HG03342 (cell line): ENCODE data around the gene USP2.

Experiments used
- ATAC-seq: cut with Tn5 transposase; IDR thresholded peaks from one replicate; pipeline ENCODE4 v1.9.1; 2021; ENCODE audit warnings: mild to moderate bottlenecking, moderate library complexity; ENCODE audit not compliant: unreplicated experiment

Gene USP2

GRCh38 chr11:119381181-119381988 lies at the start of gene USP2:
USP2 (minus strand) TSS chr11:119381690; CDS start chr11:119373480, 8,210 bp downstream.
- ATAC-seq, result peak; percentile 99

DNA sequence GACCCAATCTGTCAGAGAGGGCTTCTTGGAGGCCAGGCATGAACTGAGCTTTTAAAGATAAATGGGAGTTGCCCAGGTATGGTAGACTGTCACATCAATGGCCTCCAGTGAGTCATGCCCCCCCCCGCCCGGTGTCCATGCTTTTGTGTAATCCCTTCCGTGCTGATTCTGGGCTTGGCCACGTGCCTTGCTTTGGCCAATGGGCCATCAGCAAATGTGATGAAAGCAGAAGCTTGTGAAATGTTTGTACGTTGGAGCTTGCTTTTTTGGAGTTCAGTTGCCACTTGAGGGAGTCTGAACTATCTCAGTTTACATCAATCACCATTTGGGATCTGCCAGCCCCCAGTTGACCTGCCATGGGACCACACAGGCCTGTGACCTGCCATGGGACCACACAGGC lies 45.8 kb upstream of the USP2 start:
- no peak for ATAC-seq

DNA sequence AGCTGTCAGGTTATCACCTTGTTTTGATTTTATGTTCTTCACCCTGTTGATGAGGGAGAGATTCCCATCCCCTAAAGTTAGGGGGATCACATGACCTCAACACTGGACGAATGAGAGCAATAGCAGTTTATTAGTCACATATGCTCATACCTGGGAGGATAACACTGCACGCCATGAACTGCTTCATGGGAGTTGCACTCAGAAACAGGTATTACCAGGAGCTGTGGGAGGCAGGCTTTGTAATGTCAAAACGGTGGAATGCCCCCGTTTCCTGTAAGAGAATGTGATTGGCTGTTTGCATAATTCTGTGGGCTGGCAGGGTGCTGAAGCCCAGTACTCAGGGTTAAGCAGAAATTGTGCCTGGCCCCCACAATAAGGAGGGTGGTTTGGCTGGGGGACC lies 44.7 kb upstream of the USP2 start:
- ATAC-seq, result no peak

- ATAC-seq, result no peak
Observed at GRCh38 chr11:119424775-119425174, 43.3 kb upstream of the USP2 start.

- ATAC-seq, result no peak
Observed at GRCh38 chr11:119424276-119424675, 42.8 kb upstream of the USP2 start.

DNA sequence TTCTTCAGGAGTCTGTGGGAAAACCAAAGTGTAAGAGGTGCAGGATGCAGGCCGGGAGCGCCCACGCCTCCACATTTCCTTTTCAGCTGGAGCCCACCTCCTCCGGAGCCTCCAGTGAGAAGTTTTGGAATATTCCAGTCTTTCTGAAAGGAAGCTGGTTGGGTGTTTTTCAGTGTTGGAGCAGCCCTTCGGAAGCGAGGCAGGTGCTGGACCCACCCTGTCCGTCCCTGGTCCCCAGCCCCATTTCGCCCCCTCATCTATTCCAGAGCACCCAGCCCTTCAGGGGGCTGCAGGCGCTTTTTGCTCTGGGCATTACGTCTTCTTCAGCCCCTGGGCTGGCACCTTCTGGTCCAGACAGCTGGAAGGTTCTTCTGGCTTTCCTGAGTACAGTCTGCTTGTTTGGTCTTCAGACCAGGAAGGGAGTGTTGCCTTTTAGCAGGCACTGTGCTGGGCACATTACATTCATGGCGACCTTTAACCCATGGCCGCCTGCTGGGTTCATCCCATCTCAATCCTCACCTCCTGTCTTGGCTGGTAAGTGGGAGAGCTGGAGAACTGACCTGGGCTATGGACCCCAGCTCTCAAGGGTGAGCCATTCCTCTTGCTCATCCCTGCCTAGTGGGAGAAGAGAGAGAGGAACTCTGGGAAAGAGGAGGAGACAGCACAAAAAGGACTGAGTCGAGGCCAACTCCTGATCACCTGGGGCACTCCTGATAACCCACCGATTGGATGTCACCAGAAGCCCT lies 42.2 kb upstream of the USP2 start:
- no peak for ATAC-seq

GRCh38 chr11:119422809-119423508 lies 41.5 kb upstream of the USP2 start, which contains the start of gene THY1:
THY1 (minus strand) TSS chr11:119423172; CDS start chr11:119420905, 2,267 bp downstream.
- ATAC-seq, result no peak

DNA sequence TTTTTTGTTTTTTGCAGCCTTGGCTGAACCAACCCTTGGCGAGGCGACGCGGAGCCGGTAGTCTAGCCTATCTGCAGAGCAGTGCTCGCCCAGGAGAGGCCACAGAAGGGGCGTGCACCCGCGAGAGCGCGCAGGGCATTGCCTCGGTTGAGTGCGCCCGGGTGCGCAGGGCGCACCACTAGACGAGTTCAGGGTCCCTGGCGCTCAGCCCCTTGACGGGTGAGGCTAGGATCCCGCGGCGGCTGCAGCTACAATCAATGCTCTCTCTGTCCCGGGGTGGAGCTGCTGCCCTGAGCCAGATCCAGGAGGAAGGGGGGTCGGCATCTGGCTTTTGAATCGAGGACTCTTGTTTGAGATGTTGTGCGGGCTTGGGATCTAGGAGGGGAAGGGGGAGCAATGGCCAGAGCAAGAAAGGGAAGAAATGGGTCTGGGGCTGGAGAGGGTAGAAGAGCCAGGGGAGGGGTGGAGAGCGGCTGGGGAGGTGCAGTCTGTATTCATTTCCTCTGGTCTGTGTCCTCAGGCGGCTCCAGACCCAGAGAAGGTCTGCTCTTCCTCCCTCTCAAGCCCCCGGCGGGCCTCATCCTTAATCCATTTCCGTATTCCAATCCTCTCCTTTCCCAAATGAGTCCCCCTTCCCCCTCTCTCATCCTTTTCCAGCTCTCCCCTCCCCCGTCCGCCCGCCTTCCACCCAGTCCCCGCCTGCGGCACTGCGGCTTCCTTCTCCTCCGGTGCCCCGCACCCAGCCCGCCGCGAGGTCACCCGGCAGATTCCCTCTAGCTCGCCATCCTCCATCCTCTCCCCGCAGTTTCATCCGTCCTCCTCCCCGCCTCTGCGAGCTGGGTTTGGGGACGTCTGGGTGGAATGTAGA lies 40.7 kb upstream of the USP2 start:
- no peak for ATAC-seq

DNA sequence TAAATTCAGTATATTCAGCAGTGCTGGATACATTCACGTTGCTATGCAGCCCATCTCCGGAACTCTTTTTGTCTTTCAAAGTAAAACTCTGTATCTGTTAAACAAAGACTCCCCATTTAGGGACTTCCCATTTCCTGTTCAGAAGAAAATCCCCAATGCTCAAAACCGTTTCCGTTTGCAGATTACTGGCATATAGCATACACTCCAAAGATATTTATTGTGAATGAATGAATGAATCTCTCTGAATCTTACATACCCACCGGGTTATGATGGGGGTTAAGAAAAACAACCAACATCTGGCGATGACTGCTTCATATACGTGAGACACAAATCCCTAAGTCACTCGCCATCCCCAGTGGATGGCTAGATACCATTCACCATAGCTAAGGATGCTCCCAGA lies 39.9 kb upstream of the USP2 start:
- no peak for ATAC-seq

DNA sequence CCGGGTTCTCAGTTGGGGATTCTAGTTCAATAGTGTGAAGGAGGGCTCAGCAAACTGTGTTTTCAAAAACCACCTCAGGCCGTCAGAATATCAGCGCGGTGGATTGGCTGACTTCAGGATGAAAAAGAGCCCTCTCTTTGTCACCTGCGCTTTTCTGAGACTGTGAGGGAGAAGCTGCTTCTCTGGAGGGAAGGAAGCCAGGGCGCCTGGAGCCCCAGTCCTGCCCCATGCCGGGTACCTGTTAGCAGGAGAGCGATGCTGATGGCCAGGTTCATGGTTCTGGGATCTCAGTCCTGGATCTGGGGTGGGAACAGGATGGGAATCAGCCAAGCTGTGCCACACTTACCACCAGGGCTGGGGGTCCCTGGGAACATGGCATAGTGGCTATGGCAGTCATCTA lies 39.1 kb upstream of the USP2 start:
- ATAC-seq, result no peak

GRCh38 chr11:119419834-119420492 lies 38.5 kb upstream of the USP2 start:
- ATAC-seq, result no peak

DNA sequence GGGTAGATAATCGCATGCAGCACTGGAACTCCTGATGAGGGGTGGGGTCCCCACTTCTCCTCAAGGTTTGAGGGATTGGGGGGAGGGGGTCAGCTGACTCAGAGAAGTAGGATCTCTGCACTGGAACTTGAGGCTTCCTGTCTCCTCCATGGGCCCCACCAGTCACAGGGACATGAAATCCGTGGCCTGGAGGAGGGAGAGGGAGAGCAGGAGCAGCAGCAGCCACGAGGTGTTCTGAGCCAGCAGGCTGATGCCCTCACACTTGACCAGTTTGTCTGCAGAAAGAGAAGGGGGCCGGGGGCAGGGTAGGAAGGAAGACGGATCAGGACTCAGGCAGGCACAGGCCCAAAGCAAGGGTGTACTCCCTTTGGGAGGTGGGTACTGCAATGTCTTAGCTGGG lies 37.8 kb upstream of the USP2 start:
- no peak for ATAC-seq

DNA sequence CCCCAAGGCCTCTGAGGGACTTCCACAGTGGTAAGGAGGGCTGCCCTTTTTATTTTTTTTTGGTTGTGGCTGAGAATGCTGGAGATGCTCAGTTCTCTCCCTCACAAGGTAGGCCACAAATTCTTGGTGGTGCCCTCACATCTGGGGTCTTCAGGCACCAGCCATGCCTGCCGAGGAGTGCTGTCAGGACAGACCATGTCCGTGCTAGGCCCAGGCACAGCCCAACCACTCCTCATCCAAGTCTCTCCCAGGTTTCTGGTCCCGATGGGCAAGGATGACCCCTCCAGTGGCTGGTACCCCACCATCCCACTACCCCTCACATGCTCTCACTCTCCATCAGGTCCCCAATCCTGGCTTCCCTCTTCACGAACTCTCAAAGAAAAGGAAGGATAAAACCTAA lies 37.3 kb upstream of the USP2 start:
- no peak for ATAC-seq

DNA sequence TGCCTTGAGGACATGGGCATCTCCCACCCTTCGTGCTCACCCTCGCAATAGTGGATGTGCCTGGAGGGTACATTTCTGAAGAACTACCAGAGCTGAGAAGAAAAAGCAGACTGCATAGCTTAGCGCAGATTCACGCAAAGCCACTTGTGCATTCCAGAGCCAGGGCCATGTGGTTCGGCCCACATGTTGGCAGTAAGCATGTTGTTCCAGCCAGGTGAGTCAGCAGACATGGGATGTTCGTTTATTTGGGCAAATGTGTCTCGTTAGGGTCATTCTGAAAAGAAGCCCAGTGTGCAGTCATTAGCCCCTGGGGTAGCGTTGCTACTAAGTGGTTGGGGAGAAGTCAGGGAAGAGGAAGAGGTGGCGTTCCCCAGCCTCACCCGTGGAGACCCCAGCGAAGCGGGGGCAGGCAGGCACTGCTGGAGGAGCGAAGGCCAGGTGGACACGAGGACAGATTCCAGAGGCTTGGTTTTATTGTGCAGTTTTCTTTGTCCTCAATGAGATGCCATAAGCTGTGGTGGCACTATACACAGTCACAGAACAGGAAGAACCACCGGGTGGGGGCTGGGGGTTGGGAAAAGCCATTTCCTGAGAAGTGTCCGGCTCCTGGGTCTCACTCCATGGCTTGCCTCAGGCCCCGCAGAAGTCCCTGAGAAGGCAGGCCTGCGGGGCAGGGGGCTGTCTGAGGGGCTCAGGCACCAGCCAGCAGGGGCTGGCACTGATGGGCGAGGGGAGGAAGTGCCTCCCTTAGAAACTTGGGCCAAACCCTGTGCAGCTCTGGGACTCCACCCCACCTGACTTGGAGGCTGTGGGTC lies 36.4 kb upstream of the USP2 start:
- ATAC-seq, result no peak

DNA sequence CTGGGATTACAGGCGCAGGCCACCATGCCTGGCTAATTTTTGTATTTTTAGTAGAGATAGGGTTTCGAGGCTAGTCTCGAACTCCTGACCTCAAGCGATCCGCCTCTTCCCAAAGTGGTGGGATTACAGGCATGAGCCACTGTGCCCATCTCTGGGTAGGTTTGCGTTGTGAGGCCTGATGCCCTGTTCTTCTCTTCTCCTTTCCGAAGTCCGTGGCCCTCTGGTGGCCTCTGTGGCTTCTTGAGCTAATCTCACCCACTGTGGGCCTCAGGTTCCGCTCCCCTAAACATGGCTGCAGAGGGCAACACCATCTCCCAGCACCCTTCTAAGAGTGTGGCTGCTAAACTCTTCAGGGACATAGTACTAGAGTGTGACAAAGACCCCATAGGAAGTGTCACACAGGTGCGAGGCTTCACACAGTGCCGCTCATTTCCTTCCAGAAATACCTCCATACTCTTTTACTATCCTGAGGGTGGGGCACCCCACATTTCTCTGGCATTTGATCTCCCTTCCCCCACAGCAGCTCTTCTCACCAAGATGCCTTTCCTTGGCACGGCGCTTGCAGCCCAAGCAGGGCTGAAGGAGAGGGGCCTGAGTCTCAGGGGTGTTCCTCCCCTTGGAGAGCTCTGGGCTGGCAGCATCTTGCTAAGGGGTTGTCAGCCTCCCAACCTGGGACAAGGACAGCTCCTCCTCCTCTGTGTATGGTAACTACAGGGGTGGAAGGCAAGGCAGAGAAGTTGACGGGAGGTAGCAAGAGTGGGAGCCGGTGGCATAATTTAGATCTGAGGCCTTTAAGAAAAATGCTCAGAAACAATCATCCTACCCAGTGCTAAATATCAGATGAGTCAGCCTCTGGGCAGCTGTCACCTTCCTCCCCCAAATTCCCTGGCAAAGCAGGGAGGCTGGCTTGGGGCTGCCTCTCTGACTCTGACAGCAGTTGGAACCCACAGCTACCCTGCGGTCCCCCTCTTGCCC lies 35.4 kb upstream of the USP2 start:
- ATAC-seq, result no peak

- no peak for ATAC-seq
Observed at GRCh38 chr11:119415966-119416365, 34.5 kb upstream of the USP2 start.

DNA sequence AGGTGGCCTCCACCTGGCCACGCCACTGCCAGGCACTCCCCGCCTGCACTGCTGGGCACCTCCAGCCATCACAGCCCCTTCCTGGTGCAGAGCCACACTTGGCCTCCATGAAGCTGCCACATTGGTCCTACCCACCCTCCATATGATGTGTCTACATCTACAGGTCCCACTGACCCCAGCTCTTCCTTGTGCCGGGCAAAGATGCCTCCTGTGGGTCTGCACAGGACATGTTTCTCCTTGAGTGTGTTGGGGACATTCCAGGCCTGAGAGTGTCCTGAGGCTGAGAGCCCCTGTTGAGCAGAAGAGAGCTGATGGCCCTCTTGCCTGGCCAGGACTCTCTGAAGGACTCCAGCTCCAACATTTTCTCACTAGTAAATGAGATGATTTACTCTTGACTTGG lies 34.0 kb upstream of the USP2 start:
- no peak for ATAC-seq

- ATAC-seq, result no peak
Observed at GRCh38 chr11:119414734-119415133, 33.2 kb upstream of the USP2 start.
